HG02588 (cell line): ENCODE data around the gene LASP1.
"Not testable (repeated sequence)": the region's sequence is repeated elsewhere in the genome, so short reads cannot be mapped to it uniquely, and the experiment has no call there.

Experiments used
- ATAC-seq: cut with Tn5 transposase; IDR thresholded peaks from one replicate; pipeline ENCODE4 v1.9.1; 2021; ENCODE audit warnings: mild to moderate bottlenecking, moderate library complexity; ENCODE audit not compliant: unreplicated experiment

The LASP1 gene

DNA sequence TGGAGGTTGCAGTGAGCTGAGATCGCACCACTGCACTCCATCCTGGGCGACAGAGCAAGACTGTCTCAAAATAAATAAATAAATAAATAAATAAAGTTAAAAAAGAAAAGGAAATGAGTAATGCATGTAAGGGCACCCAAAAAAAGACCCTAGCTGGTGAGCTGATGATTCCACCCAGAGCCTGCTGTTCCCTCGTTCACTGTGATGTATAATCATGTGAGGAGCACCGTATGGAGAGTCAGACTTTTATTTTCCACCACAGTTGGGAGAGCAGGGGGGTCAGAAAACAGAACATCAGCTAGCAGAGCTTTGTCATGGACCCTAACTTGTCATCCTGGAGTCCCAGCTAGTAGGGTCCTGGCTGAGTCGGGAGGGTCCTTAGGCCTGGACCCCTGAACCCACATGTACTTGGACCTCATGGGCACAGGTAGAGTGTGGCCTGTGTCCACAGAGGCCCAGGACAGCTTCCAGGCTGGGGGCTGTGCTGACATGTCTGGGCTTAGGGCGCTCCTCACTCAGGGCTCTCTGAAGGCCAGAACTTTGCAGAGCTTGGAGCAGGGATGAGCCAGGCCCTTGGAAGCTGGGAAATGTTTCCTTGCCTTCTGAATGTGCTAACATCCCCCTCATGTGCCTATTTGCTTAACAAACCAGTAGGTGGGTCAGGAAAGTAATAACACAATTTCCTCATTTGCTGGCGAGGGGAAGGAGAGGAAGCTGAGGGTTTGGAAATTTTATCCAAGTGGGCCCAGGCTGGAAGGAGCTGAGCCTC lies 36.8 kb downstream of the LASP1 start:
- no peak for ATAC-seq

DNA sequence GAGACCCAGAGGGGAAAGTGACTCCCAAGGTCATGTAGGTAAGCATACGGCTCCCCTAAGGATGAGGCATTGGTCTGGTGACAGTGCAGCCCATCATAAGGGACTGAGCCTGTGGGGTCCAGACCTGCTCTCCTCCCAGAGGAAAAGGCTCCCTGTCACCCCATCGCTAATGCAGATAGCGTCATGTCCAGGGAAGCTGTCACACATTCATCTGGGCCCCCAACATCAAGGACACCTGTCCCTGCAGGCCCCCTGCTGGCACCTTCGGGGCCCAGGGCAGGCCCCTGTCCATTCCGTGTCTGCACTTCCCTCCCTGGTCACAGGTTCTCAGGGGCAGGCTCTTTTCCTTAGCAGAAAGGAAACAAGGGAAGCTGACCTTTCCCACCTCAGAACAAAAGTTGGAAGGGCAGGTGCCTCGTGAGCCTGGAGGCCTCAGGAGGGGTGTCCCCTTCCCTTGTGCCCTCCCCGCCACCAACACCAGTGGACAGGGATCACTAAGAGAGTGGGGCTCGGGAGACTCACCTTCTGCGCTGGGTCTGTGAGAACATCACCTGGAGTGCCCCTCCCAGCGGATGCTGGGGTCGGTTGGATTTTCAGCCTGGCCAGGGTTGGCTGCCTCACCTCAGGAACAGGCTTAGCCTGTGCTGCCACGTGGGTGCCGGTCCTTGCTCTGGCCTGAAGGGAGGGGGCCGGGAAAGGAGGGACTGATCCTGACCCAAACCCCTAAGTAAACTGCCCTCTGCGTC lies 38.2 kb downstream of the LASP1 start:
- ATAC-seq = no peak

DNA sequence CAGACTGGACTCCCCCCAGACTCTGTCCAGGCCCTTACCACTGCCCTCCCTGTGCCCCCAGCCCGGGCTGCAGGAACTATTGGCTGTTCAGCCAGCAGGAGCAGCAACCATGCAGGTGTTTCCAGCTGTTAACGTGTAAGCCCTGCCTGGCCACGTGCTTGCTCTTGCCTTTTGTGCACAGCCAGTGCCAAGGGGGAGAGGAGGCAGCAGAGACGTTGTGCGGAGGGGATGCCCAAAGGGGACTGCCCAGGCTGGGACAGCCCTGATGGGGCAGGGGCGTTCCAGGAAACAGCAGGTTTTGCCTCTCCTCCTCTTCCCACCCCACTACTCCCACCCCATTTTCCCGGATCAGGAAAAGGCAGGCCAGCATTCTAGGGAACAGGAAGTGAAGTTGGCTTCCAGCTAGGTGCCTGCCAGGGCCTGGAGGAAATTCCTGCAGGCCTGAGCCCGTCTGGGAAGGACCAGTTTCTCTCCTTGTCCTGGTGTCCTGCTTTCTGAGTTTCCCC lies 38.9 kb downstream of the LASP1 start:
- no peak for ATAC-seq

DNA sequence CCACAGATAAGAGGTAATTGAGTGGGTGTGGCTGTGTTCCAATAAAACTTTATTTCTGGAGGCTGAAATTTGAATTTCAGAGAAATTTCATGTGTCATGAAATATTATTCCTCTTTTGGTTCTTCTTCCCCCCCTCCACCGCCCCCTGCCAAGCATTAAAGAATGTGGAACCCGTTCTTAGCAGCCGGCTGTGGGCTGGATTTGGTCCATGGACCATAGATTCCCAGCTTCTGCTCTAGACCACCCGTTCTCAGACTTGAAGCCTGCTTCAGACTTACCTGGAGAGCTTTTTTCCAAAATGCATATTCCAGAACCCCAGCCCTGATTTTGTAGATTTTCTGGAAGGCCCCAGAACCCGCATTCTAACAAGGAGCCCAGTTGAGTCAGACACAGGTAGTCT lies 40.5 kb downstream of the LASP1 start:
- no peak for ATAC-seq

DNA sequence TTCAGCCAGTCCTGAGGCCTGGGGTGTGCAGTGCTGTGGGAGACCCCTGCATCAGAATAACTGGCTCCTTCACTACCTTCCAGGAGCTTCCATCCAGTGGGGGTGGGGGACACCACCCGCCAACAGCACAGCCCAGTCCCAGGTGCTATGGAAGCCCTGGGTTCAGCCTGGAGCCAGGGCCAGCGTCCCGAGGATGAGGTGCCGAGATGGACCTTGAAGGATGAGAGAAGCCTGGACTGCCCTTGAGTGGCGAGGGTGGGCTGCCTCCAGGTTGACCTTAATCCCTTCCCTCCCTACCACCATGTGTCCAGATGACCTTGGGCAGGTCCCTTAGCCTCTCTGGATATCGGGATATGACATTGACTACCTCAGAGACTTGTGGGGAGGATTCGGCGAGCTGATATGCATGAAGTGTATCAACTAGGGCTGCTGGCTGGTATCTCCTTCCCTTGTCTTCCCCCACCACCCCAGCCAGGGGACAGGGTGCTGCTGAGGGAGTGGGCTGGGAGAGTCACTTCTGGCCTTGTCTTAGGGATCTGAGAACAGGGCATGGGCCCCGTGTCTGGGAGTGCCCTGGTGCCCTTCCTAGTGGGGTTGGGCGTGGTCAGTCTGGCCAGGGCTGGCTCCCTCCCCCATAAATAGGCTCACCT lies 41.3 kb downstream of the LASP1 start:
- no peak for ATAC-seq

DNA sequence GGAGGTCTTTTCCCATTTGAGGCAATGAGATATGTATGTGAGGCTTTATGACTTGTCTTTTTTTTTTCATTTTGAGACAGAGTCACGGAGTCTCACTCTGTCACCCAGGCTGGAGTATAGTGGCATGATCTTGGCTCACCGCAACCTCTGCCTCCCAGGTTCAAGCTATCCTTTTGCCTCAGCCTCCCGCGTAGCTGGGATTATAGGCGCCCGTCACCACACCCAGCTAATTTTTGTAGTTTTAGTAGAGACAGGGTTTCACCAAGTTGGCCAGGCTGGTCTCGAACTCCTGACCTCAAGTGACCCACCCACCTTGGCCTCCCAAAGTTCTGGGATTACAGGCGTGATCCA lies 41.8 kb downstream of the LASP1 start:
- ATAC-seq = not testable (repeated sequence)

DNA sequence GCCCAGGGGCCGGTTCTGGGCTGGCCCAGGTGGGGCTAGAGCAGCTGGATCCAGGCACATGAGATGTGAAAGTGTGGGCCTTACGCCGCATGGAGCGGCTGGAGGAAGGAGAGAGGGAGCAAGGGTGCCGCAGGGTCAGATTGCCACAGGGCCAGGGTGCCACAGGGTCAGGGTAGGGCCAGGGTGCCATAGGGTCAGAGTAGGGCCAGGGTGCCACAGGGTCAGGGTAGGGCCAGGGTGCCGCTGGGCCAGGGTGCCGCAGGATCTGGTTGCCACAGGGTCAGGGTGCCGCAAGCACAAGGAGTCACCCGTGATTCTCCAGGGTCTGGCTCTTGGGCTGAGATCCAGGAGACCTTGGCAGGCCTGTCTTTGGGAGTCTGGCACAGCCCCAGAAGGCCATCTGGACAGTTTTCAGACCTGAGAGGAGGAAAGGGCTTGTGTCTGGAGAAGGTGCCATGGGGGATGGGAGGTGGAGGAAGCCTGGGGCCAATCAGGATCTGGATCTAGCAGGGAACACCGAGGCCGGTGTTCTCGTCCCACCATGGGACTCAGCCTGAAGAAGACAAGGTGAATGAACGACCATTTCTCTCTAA lies 42.5 kb downstream of the LASP1 start:
- ATAC-seq = no peak

DNA sequence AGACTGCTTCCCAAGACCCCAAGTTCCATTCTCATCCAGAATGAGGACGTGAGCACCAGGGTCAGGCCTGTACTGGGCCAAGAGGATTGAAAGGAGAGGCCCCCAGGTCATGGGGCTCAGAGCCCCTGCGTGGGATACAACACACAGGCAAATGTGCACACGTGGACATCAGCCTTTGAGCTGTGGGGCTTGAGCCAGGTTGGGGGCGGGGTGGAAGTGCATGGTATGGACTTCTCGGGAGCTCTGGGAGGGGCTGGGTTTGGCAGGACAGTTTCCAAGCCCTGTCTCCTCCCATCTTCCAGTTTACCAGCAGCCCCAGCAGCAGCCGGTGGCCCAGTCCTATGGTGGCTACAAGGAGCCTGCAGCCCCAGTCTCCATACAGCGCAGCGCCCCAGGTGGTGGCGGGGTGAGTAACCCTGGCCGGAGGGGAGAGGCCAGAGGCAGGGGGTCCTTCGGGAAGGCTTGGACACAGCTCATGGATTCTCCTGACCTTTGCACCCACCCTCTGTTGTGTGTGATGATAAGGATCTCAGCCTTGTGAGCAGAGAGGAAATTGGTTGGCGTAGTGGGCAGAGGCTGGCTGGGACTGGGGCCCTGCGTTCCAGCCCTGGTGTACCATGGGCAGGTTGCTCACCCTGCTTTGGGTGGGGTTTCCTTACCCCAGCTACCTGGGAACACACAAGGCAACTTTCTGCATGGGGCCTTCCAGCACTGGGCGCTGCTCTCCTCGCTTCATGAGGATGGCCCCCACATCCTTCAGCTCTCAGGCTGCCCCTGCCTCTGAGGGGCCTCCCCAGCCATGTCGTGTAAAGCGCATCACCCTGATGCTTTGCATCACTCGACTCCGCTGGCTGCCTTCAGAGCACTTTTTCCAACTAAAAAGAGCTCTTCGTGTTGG lies 45.1 kb downstream of the LASP1 start:
- ATAC-seq = no peak

DNA sequence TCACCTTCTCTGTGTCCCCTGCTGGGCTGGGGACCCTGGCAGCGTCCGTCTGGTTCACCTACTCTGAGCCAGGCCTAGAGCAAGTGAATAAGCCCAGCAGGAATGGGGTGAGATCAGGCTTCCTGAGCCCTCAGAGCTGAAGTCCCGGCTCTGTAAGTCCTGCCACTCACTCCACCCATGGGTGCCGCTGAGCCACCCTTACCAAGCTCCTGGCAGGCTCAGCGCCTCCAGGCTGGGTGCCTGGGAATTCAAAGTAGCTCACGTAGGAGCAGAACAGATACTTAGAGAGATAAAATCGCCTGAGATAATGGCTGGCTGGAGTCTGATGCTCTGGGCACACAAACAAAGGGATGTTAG lies 45.8 kb downstream of the LASP1 start:
- ATAC-seq = no peak

DNA sequence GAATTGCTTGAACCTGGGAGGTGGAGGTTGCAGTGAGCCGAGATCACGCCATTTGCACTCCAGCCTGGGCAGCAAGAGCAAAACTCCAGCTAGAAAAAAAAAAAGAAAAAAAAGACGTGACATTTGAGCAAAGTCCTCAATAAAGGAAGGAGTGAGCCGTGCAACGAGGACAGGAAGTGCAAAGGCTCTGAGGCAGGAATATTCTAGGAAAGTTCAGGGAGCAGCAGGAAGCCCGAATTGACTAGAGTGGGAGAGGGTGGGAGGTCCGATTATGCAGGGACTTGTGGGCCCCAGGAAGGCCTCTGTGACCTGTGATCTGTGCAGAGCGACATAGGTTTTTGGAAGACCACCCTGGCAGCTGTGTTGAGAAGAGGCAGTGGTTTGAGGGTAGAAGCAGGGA lies 46.9 kb downstream of the LASP1 start:
- ATAC-seq = no peak

DNA sequence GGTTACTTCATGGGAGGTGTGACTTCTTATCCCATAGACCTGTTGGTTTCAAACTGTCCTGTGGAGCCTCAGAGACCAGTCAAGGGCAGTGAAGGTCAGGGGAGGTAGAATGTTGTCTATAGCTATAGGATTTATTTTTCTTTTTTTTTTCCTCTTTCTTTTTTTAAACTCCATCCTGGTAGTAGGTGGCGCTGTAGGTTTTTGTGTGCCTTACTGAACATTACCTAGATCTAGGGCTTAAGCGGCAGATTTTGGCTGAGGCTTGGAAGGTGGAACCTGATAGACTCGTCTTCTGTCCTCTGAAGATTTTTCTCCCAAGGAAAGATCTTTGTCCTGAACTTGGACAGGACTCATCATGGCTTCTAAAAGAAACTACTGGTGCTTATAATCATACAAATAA lies 47.4 kb downstream of the LASP1 start:
- ATAC-seq = no peak

DNA sequence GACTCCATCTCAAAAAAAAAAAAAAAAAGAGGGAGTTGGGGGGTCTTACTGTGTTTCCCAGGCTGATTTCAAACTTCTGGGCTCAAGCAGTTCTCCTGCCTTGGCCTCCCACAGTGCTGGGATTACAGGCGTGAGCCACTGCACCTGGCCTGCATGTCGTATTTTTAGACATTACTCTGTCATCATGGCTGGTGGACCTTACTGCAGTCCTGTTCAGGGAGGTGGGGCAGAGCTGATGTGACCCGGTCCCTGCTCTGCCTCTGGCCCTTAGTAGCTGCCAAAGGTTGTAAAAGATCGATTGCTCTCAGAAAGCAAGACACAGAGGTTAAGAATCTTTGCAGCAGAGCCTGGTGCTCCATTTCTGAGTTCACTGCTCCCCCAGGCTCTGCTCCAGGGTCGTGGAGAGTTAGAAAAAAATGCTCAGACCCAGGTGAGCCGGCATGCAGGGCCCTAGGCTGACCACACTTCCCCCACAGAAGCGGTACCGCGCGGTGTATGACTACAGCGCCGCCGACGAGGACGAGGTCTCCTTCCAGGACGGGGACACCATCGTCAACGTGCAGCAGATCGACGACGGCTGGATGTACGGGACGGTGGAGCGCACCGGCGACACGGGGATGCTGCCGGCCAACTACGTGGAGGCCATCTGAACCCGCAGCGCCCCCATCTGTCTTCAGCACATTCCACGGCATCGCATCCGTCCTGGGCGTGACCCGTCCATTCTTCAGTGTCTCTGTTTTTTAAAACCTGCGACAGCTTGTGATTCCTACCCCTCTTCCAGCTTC lies 48.5 kb downstream of the LASP1 start:
- ATAC-seq = no peak

DNA sequence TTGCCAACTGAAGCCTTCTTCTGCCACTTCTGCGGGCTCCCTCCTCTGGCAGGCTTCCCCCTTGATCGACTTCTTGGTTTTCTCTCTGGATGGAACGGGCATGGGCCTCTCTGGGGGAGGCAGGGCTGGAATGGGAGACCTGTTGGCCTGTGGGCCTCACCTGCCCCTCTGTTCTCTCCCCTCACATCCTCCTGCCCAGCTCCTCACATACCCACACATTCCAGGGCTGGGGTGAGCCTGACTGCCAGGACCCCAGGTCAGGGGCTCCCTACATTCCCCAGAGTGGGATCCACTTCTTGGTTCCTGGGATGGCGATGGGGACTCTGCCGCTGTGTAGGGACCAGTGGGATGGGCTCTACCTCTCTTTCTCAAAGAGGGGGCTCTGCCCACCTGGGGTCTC lies 49.1 kb downstream of the LASP1 start:
- no peak for ATAC-seq

DNA sequence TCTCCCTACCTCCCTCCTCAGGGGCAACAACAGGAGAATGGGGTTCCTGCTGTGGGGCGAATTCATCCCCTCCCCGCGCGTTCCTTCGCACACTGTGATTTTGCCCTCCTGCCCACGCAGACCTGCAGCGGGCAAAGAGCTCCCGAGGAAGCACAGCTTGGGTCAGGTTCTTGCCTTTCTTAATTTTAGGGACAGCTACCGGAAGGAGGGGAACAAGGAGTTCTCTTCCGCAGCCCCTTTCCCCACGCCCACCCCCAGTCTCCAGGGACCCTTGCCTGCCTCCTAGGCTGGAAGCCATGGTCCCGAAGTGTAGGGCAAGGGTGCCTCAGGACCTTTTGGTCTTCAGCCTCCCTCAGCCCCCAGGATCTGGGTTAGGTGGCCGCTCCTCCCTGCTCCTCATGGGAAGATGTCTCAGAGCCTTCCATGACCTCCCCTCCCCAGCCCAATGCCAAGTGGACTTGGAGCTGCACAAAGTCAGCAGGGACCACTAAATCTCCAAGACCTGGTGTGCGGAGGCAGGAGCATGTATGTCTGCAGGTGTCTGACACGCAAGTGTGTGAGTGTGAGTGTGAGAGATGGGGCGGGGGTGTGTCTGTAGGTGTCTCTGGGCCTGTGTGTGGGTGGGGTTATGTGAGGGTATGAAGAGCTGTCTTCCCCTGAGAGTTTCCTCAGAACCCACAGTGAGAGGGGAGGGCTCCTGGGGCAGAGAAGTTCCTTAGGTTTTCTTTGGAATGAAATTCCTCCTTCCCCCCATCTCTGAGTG lies 49.6 kb downstream of the LASP1 start:
- ATAC-seq = no peak

DNA sequence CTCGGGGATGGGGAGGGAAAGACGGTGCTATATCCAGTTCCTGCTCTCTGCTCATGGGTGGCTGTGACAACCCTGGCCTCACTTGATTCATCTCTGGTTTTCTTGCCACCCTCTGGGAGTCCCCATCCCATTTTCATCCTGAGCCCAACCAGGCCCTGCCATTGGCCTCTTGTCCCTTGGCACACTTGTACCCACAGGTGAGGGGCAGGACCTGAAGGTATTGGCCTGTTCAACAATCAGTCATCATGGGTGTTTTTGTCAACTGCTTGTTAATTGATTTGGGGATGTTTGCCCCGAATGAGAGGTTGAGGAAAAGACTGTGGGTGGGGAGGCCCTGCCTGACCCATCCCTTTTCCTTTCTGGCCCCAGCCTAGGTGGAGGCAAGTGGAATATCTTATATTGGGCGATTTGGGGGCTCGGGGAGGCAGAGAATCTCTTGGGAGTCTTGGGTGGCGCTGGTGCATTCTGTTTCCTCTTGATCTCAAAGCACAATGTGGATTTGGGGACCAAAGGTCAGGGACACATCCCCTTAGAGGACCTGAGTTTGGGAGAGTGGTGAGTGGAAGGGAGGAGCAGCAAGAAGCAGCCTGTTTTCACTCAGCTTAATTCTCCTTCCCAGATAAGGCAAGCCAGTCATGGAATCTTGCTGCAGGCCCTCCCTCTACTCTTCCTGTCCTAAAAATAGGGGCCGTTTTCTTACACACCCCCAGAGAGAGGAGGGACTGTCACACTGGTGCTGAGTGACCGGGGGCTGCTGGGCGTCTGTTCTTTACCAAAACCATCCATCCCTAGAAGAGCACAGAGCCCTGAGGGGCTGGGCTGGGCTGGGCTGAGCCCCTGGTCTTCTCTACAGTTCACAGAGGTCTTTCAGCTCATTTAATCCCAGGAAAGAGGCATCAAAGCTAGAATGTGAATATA lies 50.8 kb downstream of the LASP1 start:
- ATAC-seq = no peak

DNA sequence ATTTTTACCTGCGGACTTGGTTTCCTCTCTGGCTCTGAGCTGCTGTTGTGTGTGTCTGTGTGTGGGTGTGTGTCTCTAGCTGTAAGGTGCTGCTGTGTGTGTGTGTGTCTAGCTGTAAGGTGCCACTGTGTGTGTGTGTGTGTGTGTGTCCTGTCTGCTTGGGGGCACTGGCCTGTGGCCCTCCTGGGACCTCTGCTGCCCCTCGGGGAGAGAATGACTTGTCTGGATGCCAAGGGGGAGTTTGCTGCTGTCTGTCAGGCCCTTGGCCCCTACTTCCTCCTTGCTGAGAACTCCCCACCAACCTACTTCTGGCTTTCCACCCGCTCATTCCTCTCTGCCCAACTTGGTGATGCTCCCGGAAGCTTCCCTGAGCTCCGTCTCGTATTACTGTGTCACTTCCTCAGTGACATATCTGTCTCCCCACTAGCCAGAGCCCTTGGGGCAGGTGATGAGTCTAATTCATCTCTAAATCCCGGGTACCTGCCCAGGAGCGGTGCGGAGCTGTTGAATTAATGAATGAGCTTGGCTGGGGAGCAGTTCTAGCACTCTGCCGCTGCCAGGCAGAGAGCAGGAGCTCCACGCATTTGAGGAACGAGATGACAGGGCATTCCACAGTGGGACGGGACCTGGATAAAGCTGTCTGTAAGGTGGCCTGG lies 52.0 kb downstream of the LASP1 start:
- no peak for ATAC-seq

DNA sequence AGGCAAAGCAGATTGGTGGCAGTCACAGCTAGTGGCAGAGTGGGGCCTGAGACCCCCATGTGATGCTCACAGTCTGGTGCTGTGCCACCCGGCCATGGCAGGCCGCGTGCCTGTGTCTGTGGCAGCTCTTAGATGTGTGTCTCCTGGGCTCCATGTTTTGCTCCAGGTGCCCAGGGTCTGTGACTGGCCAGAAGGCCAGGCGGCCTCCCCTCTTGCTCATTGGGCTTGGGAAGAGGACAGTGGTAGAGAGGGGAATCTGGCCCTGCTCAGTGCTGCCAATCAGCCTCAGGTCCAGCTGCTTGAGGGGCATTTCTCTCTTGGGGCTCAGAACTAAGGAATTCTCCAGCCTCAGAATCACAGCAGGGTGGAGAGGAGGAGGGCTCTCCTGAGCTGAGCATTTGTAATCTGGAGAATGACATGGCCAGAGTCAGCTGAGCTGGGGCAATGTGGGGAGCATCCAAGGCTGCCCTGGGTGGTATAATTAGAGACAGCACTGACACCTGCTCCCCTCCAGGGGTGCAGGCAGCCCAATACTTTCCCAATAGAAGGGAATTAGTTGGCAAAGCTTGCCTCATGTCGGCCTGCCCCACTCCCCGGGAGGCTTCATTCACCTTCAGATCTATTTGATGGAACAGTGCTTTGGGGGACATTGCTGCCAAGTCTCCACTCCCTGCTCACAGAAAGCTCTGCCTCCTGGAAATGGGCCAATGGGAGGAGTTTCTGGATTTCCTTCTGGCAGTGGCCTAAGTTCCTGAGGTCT lies 52.9 kb downstream of the LASP1 start:
- no peak for ATAC-seq
